Aorta (tissue), 5 donors: Measurements from ENCODE around the gene IL31. TPM values are rescaled to one million over a fixed set of nuclear protein-coding genes. Genes with fewer than 3 reads are reported as not detected.

Experiments
- ATAC-seq: fragments of 200-7000 bp; cut with Tn5 transposase; one replicate; pipeline ENCODE4 v1.9.1; 2022; ENCODE audit warnings: moderate library complexity; ENCODE audit not compliant: low FRiP score
- DNase-seq, 2 donors: peaks; one replicate each; pipeline ENCODE4 v3.0.0-alpha.2; 2020
- H3K27ac ChIP-seq, 2 donors: one replicate each; pipeline ENCODE4 v1.5.1; 2013; ENCODE audit warnings: low read length in 2 of 2, mild to moderate bottlenecking in 2 of 2, moderate library complexity in 2 of 2, control low read depth in 1 of 2, inconsistent platforms in 1 of 2, low read depth in 1 of 2
- H3K27me3 ChIP-seq, 2 donors: one replicate each; pipeline ENCODE4 v1.6.1; 2013; ENCODE audit warnings: control low read depth in 1 of 2, low read length in 1 of 2, mild to moderate bottlenecking in 1 of 2, moderate library complexity in 1 of 2; ENCODE audit not compliant: insufficient read depth in 2 of 2, control insufficient read depth in 1 of 2
- H3K36me3 ChIP-seq, 2 donors: one replicate each; pipeline ENCODE4 v1.6.1; 2013; ENCODE audit warnings: control low read depth in 1 of 2, low read length in 1 of 2, mild to moderate bottlenecking in 1 of 2; ENCODE audit not compliant: insufficient read depth in 2 of 2, control insufficient read depth in 1 of 2
- H3K4me1 ChIP-seq, 2 donors: one replicate each; pipeline ENCODE4 v1.6.1; 2013; ENCODE audit warnings: low read length in 2 of 2, control low read depth in 1 of 2, mild to moderate bottlenecking in 1 of 2, moderate library complexity in 1 of 2; ENCODE audit not compliant: insufficient read depth in 2 of 2, control insufficient read depth in 1 of 2
- H3K4me3 ChIP-seq, 2 donors: one replicate each; pipeline ENCODE4 v1.5.1; 2013; ENCODE audit warnings: low read length in 2 of 2, control low read depth in 1 of 2, mild to moderate bottlenecking in 1 of 2
- H3K9me3 ChIP-seq: one replicate; pipeline ENCODE4 v1.6.1; 2013; ENCODE audit warnings: mild to moderate bottlenecking, low read length; ENCODE audit not compliant: control insufficient read depth
- WGBS, 2 donors: extraction: QIAGEN DNeasy Blood & Tissue Kit; methylation state at CpG; one replicate each; pipeline ENCODE4 v1.1.7; 2013; 5-methylcytosine and 5-hydroxymethylcytosine counted together
- intact Hi-C, 2 donors: fragments of 100-400 bp; cut with DNase I; formaldehyde crosslinking; loops; one replicate each; pipeline versions ENCODE4 v1.14.2 to v1.15.0; 2022
- polyA plus RNA-seq, 2 donors: library from polyadenylated mRNA; stranded (reverse); fragments of 200-250 nt; gene quantifications; one replicate each; pipeline ENCODE4 v1.2.3, GENCODE V29; 2013
- total RNA-seq, 2 donors: library from RNA; stranded (reverse); fragmentation: NEBNext Ultra II Directional; extraction: Animal tissue kit (Norgen Biotek cat#: 25700); gene quantifications; one replicate each; pipeline ENCODE4 v1.2.1, GENCODE V29; 2021
- donor health status: healthy with polysubstance abuse.
- donor health status: Bipolar disorder and iron deficiency.
- donor health status: DM: no; HTN: no; CAD: no.
- donor health status: DM: no; HTN: no; CAD: no.
- donor health status: DM: yes; HTN: yes; CAD: no.

Gene IL31
- total and polyA plus RNA-seq, 4 donors = not detected

DNA sequence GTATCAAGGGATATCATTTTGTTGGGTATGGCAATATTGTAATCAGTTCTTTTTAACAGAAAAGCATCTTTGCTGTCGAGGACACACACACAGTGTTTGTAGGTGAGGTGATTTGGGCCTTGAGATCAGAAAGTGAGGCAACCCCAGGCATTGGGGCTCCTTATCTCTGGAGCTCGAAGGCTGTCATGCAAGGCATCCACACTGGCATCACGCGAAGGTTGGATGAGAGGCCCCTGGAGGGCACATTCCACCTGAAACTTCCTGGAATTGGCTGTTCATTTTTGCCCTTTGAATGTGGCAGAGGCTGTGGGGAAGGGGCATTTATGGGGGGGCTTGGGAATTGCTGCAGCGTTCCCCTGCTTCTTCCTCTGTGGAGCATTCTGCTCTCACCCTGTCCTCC is 45.5 kb downstream of the IL31 start:
- H3K4me3 ChIP-seq = no peak overlapping the region
- H3K36me3 ChIP-seq = peaks cover 7 to 15% of the 10 kb centered on the region in 2 donors
- no peak overlapping the region for H3K27ac ChIP-seq
- 85 to 86% methylated on average over 5 of the region's 5 CpGs for WGBS, 2 donors
- H3K4me1 ChIP-seq = no peaks in the 10 kb centered on the region
- H3K27me3 ChIP-seq = no peaks in the 10 kb centered on the region
- DNase-seq = no peak
- no peaks in the 10 kb centered on the region for H3K9me3 ChIP-seq
- ATAC-seq = no peak
- intact Hi-C loops = loop anchor here in 1 of 2 donors (10.0 kb wide), 1 partner anchor 214 kb away; the partner anchor contains the start of gene CFAP251

GRCh38 chr12:122127839-122128238 is 46.2 kb downstream of the IL31 start:
- 88 to 92% methylated on average over 13 of the region's 13 CpGs for WGBS, 2 donors
- intact Hi-C loops = loop anchor here in 1 of 2 donors (10.0 kb wide), 1 partner anchor 213 kb away; the partner anchor contains the start of gene CFAP251
- Histone ChIP-seq H3K36me3 (peaks cover 7 to 15% of the 10 kb centered on the region in 2 donors), H3K27ac (no peak overlapping the region), H3K4me1 (no peaks in the 10 kb centered on the region), H3K9me3 (no peaks in the 10 kb centered on the region), H3K27me3 (no peaks in the 10 kb centered on the region), H3K4me3 (no peak overlapping the region)
- DNase-seq (no peak), ATAC-seq (no peak)

GRCh38 chr12:122126713-122127597 is 47.1 kb downstream of the IL31 start:
- ATAC-seq = no peak
- H3K9me3 ChIP-seq = no peaks in the 10 kb centered on the region
- peak; percentile 22 to 44 for DNase-seq
- no peaks in the 10 kb centered on the region for H3K27me3 ChIP-seq
- H3K4me1 ChIP-seq = no peaks in the 10 kb centered on the region
- H3K27ac ChIP-seq = no peak overlapping the region
- peaks cover 7 to 13% of the 10 kb centered on the region in 2 donors for H3K36me3 ChIP-seq
- no peak overlapping the region for H3K4me3 ChIP-seq
- intact Hi-C loops = loop anchor here in 1 of 2 donors (10.0 kb wide), 1 partner anchor 212 kb away; the partner anchor contains the start of gene CFAP251
- WGBS, 2 donors = 81 to 84% methylated on average over 15 of the region's 15 CpGs

- peaks cover 0 to 3% of the 10 kb centered on the region in 2 donors for H3K4me1 ChIP-seq
- intact Hi-C loops = loop anchor here in 1 of 2 donors (10.0 kb wide), 1 partner anchor 211 kb away; the partner anchor contains the start of gene CFAP251
- ATAC-seq (no peak), DNase-seq (peak in 1 of 2 donors; percentile 61)
- peaks cover 7 to 13% of the 10 kb centered on the region in 2 donors for H3K36me3 ChIP-seq
- no peaks in the 10 kb centered on the region for H3K27me3 ChIP-seq
- H3K4me3 ChIP-seq = no peak overlapping the region
- no peak overlapping the region for H3K27ac ChIP-seq
- WGBS, 2 donors = 76 to 82% methylated on average over 7 of the region's 7 CpGs
- no peaks in the 10 kb centered on the region for H3K9me3 ChIP-seq
These were observed 47.7 kb downstream of the IL31 start for GRCh38 chr12:122126342-122126635.

- ATAC-seq = no peak
- peaks cover 0 to 3% of the 10 kb centered on the region in 2 donors for H3K4me1 ChIP-seq
- peaks cover 7 to 13% of the 10 kb centered on the region in 2 donors for H3K36me3 ChIP-seq
- 82 to 83% methylated on average over 13 of the region's 13 CpGs for WGBS, 2 donors
- H3K4me3 ChIP-seq = no peak overlapping the region
- intact Hi-C loops = loop anchor here in 1 of 2 donors (10.0 kb wide), 1 partner anchor 211 kb away; the partner anchor contains the start of gene CFAP251
- H3K27me3 ChIP-seq = no peaks in the 10 kb centered on the region
- no peaks in the 10 kb centered on the region for H3K9me3 ChIP-seq
- peak in 1 of 2 donors; percentile 48 for DNase-seq
- no peak overlapping the region for H3K27ac ChIP-seq
These were observed 48.3 kb downstream of the IL31 start for GRCh38 chr12:122125452-122126341.

GRCh38 chr12:122124370-122124769 is 49.7 kb downstream of the IL31 start:
- Histone ChIP-seq H3K9me3 (no peaks in the 10 kb centered on the region), H3K4me3 (no peak overlapping the region), H3K36me3 (peaks cover 5 to 7% of the 10 kb centered on the region in 2 donors), H3K4me1 (peaks cover 0 to 3% of the 10 kb centered on the region in 2 donors), H3K27me3 (no peaks in the 10 kb centered on the region), H3K27ac (no peak overlapping the region)
- peak in 1 of 2 donors; percentile 32 for DNase-seq
- intact Hi-C loops = loop anchor here in 1 of 2 donors (10.0 kb wide), 1 partner anchor 210 kb away; the partner anchor contains the start of gene CFAP251
- 85% methylated on average over 13 to 14 of the region's 14 CpGs for WGBS, 2 donors
- ATAC-seq = no peak

DNA sequence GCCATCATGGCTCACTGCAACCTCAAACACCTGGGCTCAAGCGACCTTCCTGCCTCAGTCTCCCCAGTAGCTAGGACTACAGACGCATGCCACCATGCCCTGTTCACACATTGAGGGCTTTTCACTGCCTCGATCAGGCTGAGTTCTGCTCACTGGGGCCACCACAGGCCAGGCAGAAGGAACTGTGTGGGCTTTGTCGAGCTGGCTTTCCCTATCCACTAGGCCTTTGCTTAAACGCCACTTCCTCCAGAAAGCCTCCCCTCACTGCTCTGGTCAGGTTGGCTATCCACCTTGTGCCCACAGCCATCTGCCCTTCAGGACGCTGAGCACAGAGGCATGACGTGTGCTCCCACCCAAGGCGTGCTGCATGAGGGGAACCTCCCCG is 50.3 kb downstream of the IL31 start:
- Histone ChIP-seq H3K4me1 (peaks cover 0 to 3% of the 10 kb centered on the region in 2 donors), H3K27ac (no peak overlapping the region), H3K27me3 (no peaks in the 10 kb centered on the region), H3K36me3 (peaks cover 1% of the 10 kb centered on the region in 2 donors), H3K4me3 (no peak overlapping the region), H3K9me3 (no peaks in the 10 kb centered on the region)
- 85 to 87% methylated on average over 9 of the region's 9 CpGs for WGBS, 2 donors
- intact Hi-C loops = loop anchor here (1.0 to 10.0 kb wide), 4 partner anchors 69 to 209 kb away; partner anchors contain the start of gene CFAP251 (in 1 of the 2)
- DNase-seq = peak in 1 of 2 donors; percentile 38
- no peak for ATAC-seq

DNA sequence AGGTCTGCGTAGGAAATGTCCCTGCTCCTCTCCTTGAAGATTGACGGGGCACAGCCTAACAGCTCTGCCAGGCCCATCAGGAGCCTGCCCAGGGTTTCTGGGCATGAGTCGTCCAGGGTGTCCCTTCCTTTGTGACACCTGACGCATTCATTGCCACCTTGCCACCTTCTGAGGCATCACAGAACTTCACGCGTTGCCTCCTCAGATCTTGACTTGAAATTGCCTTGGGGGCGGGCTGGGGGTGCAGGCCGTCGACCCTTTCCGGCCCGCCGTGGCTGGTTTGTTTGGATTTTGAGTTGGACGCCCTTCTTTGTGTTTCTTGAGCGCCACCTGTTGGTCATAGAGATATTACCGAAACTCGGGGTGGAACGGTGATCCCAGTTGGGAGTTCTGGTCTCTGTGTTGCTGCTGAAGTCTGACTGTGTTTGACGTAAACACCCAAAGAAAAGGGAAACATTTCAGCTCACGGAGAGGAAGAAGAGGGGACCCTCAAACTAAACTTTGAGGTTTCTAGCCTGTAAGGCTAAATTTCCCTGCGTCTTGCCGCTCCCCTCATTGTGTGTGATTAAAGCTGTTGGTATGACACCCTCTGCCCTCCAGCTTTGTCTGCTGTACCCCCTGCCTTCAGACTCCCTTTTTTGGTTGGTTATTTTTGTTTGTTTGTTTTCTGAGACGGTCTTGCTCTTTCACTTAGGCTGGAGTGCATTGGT is 50.8 kb downstream of the IL31 start:
- no peaks in the 10 kb centered on the region for H3K36me3 ChIP-seq
- DNase-seq (peak; percentile 76 to 82), ATAC-seq (peak; percentile 77)
- H3K4me1 ChIP-seq = peaks cover 0 to 3% of the 10 kb centered on the region in 2 donors
- WGBS, 2 donors = 15% methylated on average over 22 of the region's 22 CpGs
- no peak overlapping the region for H3K27ac ChIP-seq
- no peaks in the 10 kb centered on the region for H3K27me3 ChIP-seq
- H3K9me3 ChIP-seq = no peaks in the 10 kb centered on the region
- no peak overlapping the region for H3K4me3 ChIP-seq
- intact Hi-C loops = loop anchor here (1.0 to 10.0 kb wide), 4 partner anchors 68 to 208 kb away; partner anchors contain the start of gene CFAP251 (in 1 of the 2)
